HEK293 (cell line): Measurements from ENCODE around the gene ACER3.

Experiments used
- GLI4 ChIP-seq: fragments of 450-650 bp; formaldehyde crosslinking; IDR thresholded peaks from 2 replicates; pipeline ENCODE4 v1.5.1; 2016; ENCODE audit warnings: missing biosample characterization, missing genetic modification characterization
- MEIS1 ChIP-seq: sonication (generic); formaldehyde crosslinking; IDR thresholded peaks from 2 replicates; pipeline ENCODE4 v1.8.1; 2022; ENCODE audit warnings: missing genetic modification reagents, mild to moderate bottlenecking, borderline replicate concordance
- YY1 ChIP-seq: fragments of 450-650 bp; formaldehyde crosslinking; IDR thresholded peaks from 2 replicates; pipeline ENCODE4 v1.5.1; 2018; ENCODE audit warnings: missing biosample characterization, missing genetic modification characterization
- ZBTB17 ChIP-seq: fragments of 450-650 bp; formaldehyde crosslinking; IDR thresholded peaks from 2 replicates; pipeline ENCODE4 v1.5.1; 2016; ENCODE audit warnings: missing biosample characterization, missing genetic modification characterization
- ZBTB8A ChIP-seq: fragments of 450-650 bp; formaldehyde crosslinking; IDR thresholded peaks from 2 replicates; pipeline ENCODE4 v1.5.1; 2016; ENCODE audit warnings: missing biosample characterization, missing genetic modification characterization
- ZFP69B ChIP-seq: fragments of 450-650 bp; formaldehyde crosslinking; IDR thresholded peaks from 2 replicates; pipeline ENCODE4 v1.5.1; 2016; ENCODE audit warnings: missing biosample characterization, missing genetic modification characterization
- ZNF239 ChIP-seq: fragments of 450-650 bp; formaldehyde crosslinking; IDR thresholded peaks from 2 replicates; pipeline ENCODE4 v1.5.1; 2016; ENCODE audit warnings: missing biosample characterization, missing genetic modification characterization
- ZNF549 ChIP-seq: fragments of 450-650 bp; IDR thresholded peaks from 2 replicates; pipeline ENCODE4 v1.5.1; 2018; ENCODE audit warnings: missing biosample characterization, missing genetic modification characterization, mild to moderate bottlenecking, inconsistent platforms, moderate library complexity
- ZNF561 ChIP-seq: fragments of 450-650 bp; IDR thresholded peaks from 2 replicates; pipeline ENCODE4 v1.5.1; 2018; ENCODE audit warnings: missing biosample characterization, missing genetic modification characterization, borderline replicate concordance
- TF ChIP-seq, protein P1 (sequence below): fragments of 450-650 bp; formaldehyde crosslinking; IDR thresholded peaks from 2 replicates; pipeline ENCODE4 v1.5.1; 2016; ENCODE audit warnings: missing biosample characterization, missing genetic modification characterization

DNA sequence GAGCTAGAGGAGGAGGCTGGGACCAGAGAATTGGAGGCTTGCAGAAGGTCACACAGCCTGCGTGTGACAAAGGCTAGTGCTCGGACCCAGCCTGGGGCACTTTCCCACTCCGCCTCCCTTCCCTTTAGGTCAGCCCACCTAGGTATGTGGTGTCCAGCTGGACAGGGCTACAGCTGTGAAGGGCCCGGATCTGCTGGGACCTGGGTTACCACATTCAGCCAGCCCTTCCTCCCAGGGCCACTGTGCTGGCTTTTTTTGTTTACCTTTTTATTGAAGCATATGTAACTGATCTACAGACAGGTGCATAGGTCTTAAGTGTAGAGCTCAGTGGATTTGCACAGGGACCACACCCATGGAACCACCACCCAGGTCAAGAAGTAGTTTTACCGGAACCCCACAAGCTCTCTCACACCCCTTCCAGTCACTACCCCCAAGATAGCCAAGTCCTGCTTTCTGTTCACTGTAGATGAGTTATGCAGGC is 214.7 kb downstream of the ACER3 start:
- no peak for TF ChIP-seq ZNF239 (tag by site-specific recombination)
- TF ChIP-seq, protein P1, sequence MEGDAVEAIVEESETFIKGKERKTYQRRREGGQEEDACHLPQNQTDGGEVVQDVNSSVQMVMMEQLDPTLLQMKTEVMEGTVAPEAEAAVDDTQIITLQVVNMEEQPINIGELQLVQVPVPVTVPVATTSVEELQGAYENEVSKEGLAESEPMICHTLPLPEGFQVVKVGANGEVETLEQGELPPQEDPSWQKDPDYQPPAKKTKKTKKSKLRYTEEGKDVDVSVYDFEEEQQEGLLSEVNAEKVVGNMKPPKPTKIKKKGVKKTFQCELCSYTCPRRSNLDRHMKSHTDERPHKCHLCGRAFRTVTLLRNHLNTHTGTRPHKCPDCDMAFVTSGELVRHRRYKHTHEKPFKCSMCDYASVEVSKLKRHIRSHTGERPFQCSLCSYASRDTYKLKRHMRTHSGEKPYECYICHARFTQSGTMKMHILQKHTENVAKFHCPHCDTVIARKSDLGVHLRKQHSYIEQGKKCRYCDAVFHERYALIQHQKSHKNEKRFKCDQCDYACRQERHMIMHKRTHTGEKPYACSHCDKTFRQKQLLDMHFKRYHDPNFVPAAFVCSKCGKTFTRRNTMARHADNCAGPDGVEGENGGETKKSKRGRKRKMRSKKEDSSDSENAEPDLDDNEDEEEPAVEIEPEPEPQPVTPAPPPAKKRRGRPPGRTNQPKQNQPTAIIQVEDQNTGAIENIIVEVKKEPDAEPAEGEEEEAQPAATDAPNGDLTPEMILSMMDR (tag by site-specific recombination): no peak
- no peak for TF ChIP-seq GLI4
- TF ChIP-seq ZBTB17: no peak
- no peak for TF ChIP-seq ZNF549 (tag by site-specific recombination)
- no peak for TF ChIP-seq YY1 (tag by site-specific recombination)
- TF ChIP-seq ZNF561 (tag by site-specific recombination): no peak
- TF ChIP-seq MEIS1: no peak
- TF ChIP-seq ZBTB8A: no peak
- TF ChIP-seq ZFP69B (tag by site-specific recombination): no peak
